Thoracic aorta (tissue), 2 donors: ENCODE data around the gene NCL. TPM values are rescaled to one million over a fixed set of nuclear protein-coding genes. Genes with fewer than 3 reads are reported as not detected.

Source experiments
- ATAC-seq: fragments of 150-250 bp; one replicate; pipeline ENCODE4 v1.8.0; 2017; ENCODE audit warnings: low read depth; ENCODE audit not compliant: insufficient number of reproducible peaks, low FRiP score
- DNase-seq: peaks from one replicate; pipeline ENCODE4 v3.0.0-alpha.2; 2020; ENCODE audit warnings: low spot score
- H3K27ac ChIP-seq, 2 donors: fragments of 200-600 bp; sonication (generic); 1 replicate in 1 of 2; 2 replicates in 1 of 2; pipeline ENCODE4 v1.5.1; 2016; ENCODE audit warnings: mild to moderate bottlenecking in 2 of 2, moderate library complexity in 2 of 2
- H3K27me3 ChIP-seq: fragments of 200-600 bp; sonication (generic); replicated peaks from 2 replicates; pipeline ENCODE4 v1.6.0; 2016; ENCODE audit warnings: mild to moderate bottlenecking; ENCODE audit not compliant: insufficient read depth
- H3K36me3 ChIP-seq: fragments of 200-600 bp; sonication (generic); one replicate; pipeline ENCODE4 v1.5.1; 2016
- H3K4me1 ChIP-seq, 2 donors: fragments of 200-600 bp; sonication (generic); 1 replicate in 1 of 2; 2 replicates in 1 of 2; pipeline versions ENCODE4 v1.5.1 to v1.6.0; 2016; ENCODE audit warnings: low read depth in 2 of 2, mild to moderate bottlenecking in 1 of 2; ENCODE audit not compliant: control insufficient read depth in 1 of 2
- H3K4me3 ChIP-seq: fragments of 200-600 bp; sonication (generic); 2 replicates; pipeline ENCODE4 v1.5.1; 2016; ENCODE audit warnings: mild to moderate bottlenecking
- H3K9me3 ChIP-seq: fragments of 200-600 bp; sonication (generic); 2 replicates; pipeline ENCODE4 v1.5.1; 2016
- CTCF ChIP-seq: fragments of 200-600 bp; sonication (generic); IDR thresholded peaks from one replicate; pipeline ENCODE4 v1.5.1; 2019; ENCODE audit warnings: antibody characterized with exemption
- total RNA-seq, 2 donors: library from RNA; depleted of rRNA; stranded (reverse); fragments of >200 nt; gene quantifications; one replicate each; pipeline versions ENCODE4 v1.1.0 to v1.2.3, GENCODE V29; 2016

Gene NCL
- total RNA-seq, 2 donors from 2014 or later, result 80.4 to 210 TPM

- DNase-seq (no peak), ATAC-seq (no peak)
- Histone ChIP-seq H3K9me3 (no peaks in the 10 kb centered on the region), H3K4me1 (no peaks in the 10 kb centered on the region), H3K27me3 (no peaks in the 10 kb centered on the region), H3K36me3 (no peaks in the 10 kb centered on the region), H3K27ac (no peak overlapping the region), H3K4me3 (no peak overlapping the region)
- no peak for TF ChIP-seq CTCF
Measured at GRCh38 chr2:231502596-231502995, 38.3 kb upstream of the NCL start.

GRCh38 chr2:231497651-231498050 is 33.4 kb upstream of the NCL start:
- H3K4me1 ChIP-seq, result no peaks in the 10 kb centered on the region
- H3K9me3 ChIP-seq, result no peaks in the 10 kb centered on the region
- no peaks in the 10 kb centered on the region for H3K36me3 ChIP-seq
- no peaks in the 10 kb centered on the region for H3K27me3 ChIP-seq
- no peak overlapping the region for H3K4me3 ChIP-seq
- no peak for ATAC-seq
- TF ChIP-seq CTCF, result no peak
- H3K27ac ChIP-seq, result no peak overlapping the region
- no peak for DNase-seq

GRCh38 chr2:231494669-231495068 is 30.4 kb upstream of the NCL start:
- Histone ChIP-seq H3K27me3 (no peaks in the 10 kb centered on the region), H3K9me3 (no peaks in the 10 kb centered on the region), H3K4me1 (no peaks in the 10 kb centered on the region), H3K27ac (no peak overlapping the region), H3K4me3 (no peak overlapping the region), H3K36me3 (no peaks in the 10 kb centered on the region)
- TF ChIP-seq CTCF, result no peak
- ATAC-seq (no peak), DNase-seq (no peak)

GRCh38 chr2:231490801-231491200 is 26.5 kb upstream of the NCL start:
- no peak for TF ChIP-seq CTCF
- Histone ChIP-seq H3K4me1 (no peaks in the 10 kb centered on the region), H3K27me3 (no peaks in the 10 kb centered on the region), H3K4me3 (no peak overlapping the region), H3K9me3 (no peaks in the 10 kb centered on the region), H3K27ac (no peak overlapping the region), H3K36me3 (no peaks in the 10 kb centered on the region)
- DNase-seq (no peak), ATAC-seq (no peak)

GRCh38 chr2:231489990-231490389 is 25.7 kb upstream of the NCL start:
- Histone ChIP-seq H3K27ac (no peak overlapping the region), H3K4me1 (no peaks in the 10 kb centered on the region), H3K27me3 (no peaks in the 10 kb centered on the region), H3K4me3 (no peak overlapping the region), H3K36me3 (no peaks in the 10 kb centered on the region), H3K9me3 (no peaks in the 10 kb centered on the region)
- ATAC-seq, result no peak
- DNase-seq, result no peak
- no peak for TF ChIP-seq CTCF
